NCI-H2107 treated with DMSO at 0.1 percent for 48 hours (cell line): ENCODE results near the gene LEMD1.

Experiments
- DNase-seq: peaks from one replicate; lab custom pipeline; 2025; ENCODE audit not compliant: unreplicated experiment; lab: John Stamatoyannopoulos, UW

The LEMD1 gene

GRCh38 chr1:205421798-205422197 lies at the start of gene LEMD1:
Gene LEMD1, minus strand, starts transcription at chr1:205422056. Its CDS starts 1,520 bp downstream, at chr1:205420536.
- peak; percentile 80 for DNase-seq

GRCh38 chr1:205470131-205470530 lies 48.3 kb upstream of the LEMD1 start:
- DNase-seq: no peak

- DNase-seq: no peak
Measured at GRCh38 chr1:205466595-205467220, 44.9 kb upstream of the LEMD1 start.

GRCh38 chr1:205465392-205465791 lies 43.5 kb upstream of the LEMD1 start:
- no peak for DNase-seq

GRCh38 chr1:205458777-205459566 lies 37.1 kb upstream of the LEMD1 start:
- no peak for DNase-seq

GRCh38 chr1:205456868-205457745 lies 35.3 kb upstream of the LEMD1 start:
- no peak for DNase-seq

- no peak for DNase-seq
Measured at GRCh38 chr1:205456383-205456867, 34.6 kb upstream of the LEMD1 start.

GRCh38 chr1:205455581-205456382 lies 33.9 kb upstream of the LEMD1 start, which contains the start of gene BLACAT1:
Gene BLACAT1, minus strand, starts transcription at chr1:205456045.
- DNase-seq: no peak

GRCh38 chr1:205454903-205455335 lies 33.1 kb upstream of the LEMD1 start:
- DNase-seq: no peak

- no peak for DNase-seq
Measured at GRCh38 chr1:205453466-205453865, 31.6 kb upstream of the LEMD1 start.

GRCh38 chr1:205452933-205453332 lies 31.1 kb upstream of the LEMD1 start:
- DNase-seq: no peak

- no peak for DNase-seq
Measured at GRCh38 chr1:205452364-205452763, 30.5 kb upstream of the LEMD1 start.

GRCh38 chr1:205451759-205452164 lies 29.9 kb upstream of the LEMD1 start:
- no peak for DNase-seq

GRCh38 chr1:205451202-205451601 lies 29.3 kb upstream of the LEMD1 start:
- DNase-seq: no peak

- no peak for DNase-seq
Measured at GRCh38 chr1:205450448-205450847, 28.6 kb upstream of the LEMD1 start.

GRCh38 chr1:205449750-205450443 lies 28.0 kb upstream of the LEMD1 start:
- no peak for DNase-seq

GRCh38 chr1:205449254-205449749 lies 27.4 kb upstream of the LEMD1 start:
- DNase-seq: no peak

- no peak for DNase-seq
Measured at GRCh38 chr1:205448540-205449253, 26.8 kb upstream of the LEMD1 start.
